ENCODE results near the gene XPO6. TPM values are rescaled to one million over a fixed set of nuclear protein-coding genes. Genes with fewer than 3 reads are reported as not detected.
A peak's percentile ranks its signal among the peaks of the same experiment; 100 is the strongest.

XPO6 gene
- total RNA-seq, 1 donor from 2014 or later: 236 TPM

- DNase-seq: no peak
- H3K27ac Mint-ChIP-seq: peak overlapping the region; percentile 56
- peaks cover 81% of the 10 kb centered on the region for H3K36me3 Mint-ChIP-seq (ENCODE audit: low read depth)
- H3K4me1 Mint-ChIP-seq: peaks cover 83% of the 10 kb centered on the region
- no peak for ATAC-seq (ENCODE audit: low read depth)
- H3K27me3 Mint-ChIP-seq: no peaks in the 10 kb centered on the region
- TF ChIP-seq, protein P1, sequence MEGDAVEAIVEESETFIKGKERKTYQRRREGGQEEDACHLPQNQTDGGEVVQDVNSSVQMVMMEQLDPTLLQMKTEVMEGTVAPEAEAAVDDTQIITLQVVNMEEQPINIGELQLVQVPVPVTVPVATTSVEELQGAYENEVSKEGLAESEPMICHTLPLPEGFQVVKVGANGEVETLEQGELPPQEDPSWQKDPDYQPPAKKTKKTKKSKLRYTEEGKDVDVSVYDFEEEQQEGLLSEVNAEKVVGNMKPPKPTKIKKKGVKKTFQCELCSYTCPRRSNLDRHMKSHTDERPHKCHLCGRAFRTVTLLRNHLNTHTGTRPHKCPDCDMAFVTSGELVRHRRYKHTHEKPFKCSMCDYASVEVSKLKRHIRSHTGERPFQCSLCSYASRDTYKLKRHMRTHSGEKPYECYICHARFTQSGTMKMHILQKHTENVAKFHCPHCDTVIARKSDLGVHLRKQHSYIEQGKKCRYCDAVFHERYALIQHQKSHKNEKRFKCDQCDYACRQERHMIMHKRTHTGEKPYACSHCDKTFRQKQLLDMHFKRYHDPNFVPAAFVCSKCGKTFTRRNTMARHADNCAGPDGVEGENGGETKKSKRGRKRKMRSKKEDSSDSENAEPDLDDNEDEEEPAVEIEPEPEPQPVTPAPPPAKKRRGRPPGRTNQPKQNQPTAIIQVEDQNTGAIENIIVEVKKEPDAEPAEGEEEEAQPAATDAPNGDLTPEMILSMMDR (IDR thresholded peaks at IDR 0.05): no peak
- H3K9me3 Mint-ChIP-seq: no peaks in the 10 kb centered on the region
- H3K4me3 Mint-ChIP-seq: no peak overlapping the region
- POLR2A ChIA-PET: interaction anchor here (0.7 to 1.5 kb wide), 3 partner anchors 26 to 811 kb away, joined by 3 to 5 read pairs (median 3); no protein-coding TSS in a partner anchor
- intact Hi-C loops (cut with micrococcal nuclease): no loop called here
- CTCF ChIA-PET: no interaction called here
Observed at GRCh38 chr16:28162326-28162877, 49.4 kb downstream of the XPO6 start.

GRCh38 chr16:28161626-28162025 lies 50.1 kb downstream of the XPO6 start:
- H3K4me1 Mint-ChIP-seq: peaks cover 81% of the 10 kb centered on the region
- DNase-seq (no peak), ATAC-seq (ENCODE audit: low read depth) (no peak)
- no peak overlapping the region for H3K4me3 Mint-ChIP-seq
- H3K36me3 Mint-ChIP-seq (ENCODE audit: low read depth): peaks cover 78% of the 10 kb centered on the region
- ChIA-PET POLR2A (interaction anchor here (0.7 to 1.5 kb wide), 3 partner anchors 27 to 811 kb away, joined by 3 to 5 read pairs (median 3); no protein-coding TSS in a partner anchor), CTCF (no interaction called here)
- H3K27me3 Mint-ChIP-seq: no peaks in the 10 kb centered on the region
- H3K27ac Mint-ChIP-seq: peak overlapping the region; percentile 56
- intact Hi-C loops (cut with micrococcal nuclease): no loop called here
- TF ChIP-seq, protein P1 (IDR thresholded peaks at IDR 0.05): no peak
- no peaks in the 10 kb centered on the region for H3K9me3 Mint-ChIP-seq

- TF ChIP-seq, protein P1 (IDR thresholded peaks at IDR 0.05): no peak
Observed at GRCh38 chr16:28158136-28158535, 53.6 kb downstream of the XPO6 start.

GRCh38 chr16:28156056-28156680 lies 55.6 kb downstream of the XPO6 start:
- intact Hi-C loops (cut with micrococcal nuclease): no loop called here
- H3K36me3 Mint-ChIP-seq (ENCODE audit: low read depth): peaks cover 74% of the 10 kb centered on the region
- no peak overlapping the region for H3K4me3 Mint-ChIP-seq
- TF ChIP-seq, protein P1 (IDR thresholded peaks at IDR 0.05): no peak
- peaks cover 40% of the 10 kb centered on the region for H3K4me1 Mint-ChIP-seq
- ATAC-seq (ENCODE audit: low read depth) (no peak), DNase-seq (no peak)
- ChIA-PET POLR2A (interaction anchor here (0.6 kb wide), 1 partner anchor 60 kb away, joined by 6 read pairs; no protein-coding TSS in a partner anchor), CTCF (no interaction called here)
- H3K9me3 Mint-ChIP-seq: no peaks in the 10 kb centered on the region
- no peak overlapping the region for H3K27ac Mint-ChIP-seq
- no peaks in the 10 kb centered on the region for H3K27me3 Mint-ChIP-seq

More at GRCh38 chr16:28158136-28158535, 53.6 kb downstream of the XPO6 start:
- Mint-ChIP-seq H3K27me3 (no peaks in the 10 kb centered on the region), H3K36me3 (ENCODE audit: low read depth) (peaks cover 74% of the 10 kb centered on the region), H3K4me3 (no peak overlapping the region), H3K27ac (peak overlapping the region; percentile 6), H3K4me1 (peaks cover 54% of the 10 kb centered on the region), H3K9me3 (no peaks in the 10 kb centered on the region)
- DNase-seq: no peak
- intact Hi-C loops (cut with micrococcal nuclease): no loop called here
- ATAC-seq (ENCODE audit: low read depth): no peak
- POLR2A ChIA-PET: no interaction called here
- CTCF ChIA-PET: no interaction called here

DNA sequence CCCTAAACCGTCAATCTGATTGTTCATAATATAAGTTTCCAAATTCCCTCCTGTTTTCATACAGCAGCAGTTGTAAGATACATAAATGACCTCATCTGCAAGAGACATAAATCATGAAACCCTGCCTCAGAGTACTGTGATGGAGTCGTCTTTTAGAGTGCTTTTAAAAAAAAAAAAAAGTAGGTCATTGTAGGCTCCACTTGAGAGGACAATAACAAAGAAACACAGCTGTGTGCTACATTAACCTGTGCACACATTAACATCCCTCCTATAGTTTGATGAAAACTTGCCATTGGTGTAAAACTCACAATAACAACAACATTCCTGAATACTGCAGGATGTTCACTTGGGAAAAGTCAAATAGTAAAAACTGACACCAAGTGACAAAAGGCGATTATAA lies 56.5 kb downstream of the XPO6 start:
- no peak overlapping the region for H3K4me3 Mint-ChIP-seq

More for the DNA sequence above, 56.5 kb downstream of the XPO6 start:
- ChIA-PET CTCF (no interaction called here), POLR2A (interaction anchor here (0.6 kb wide), 1 partner anchor 59 kb away, joined by 6 read pairs; no protein-coding TSS in a partner anchor)
- no peaks in the 10 kb centered on the region for H3K27me3 Mint-ChIP-seq
- TF ChIP-seq, protein P1 (IDR thresholded peaks at IDR 0.05): no peak
- H3K4me1 Mint-ChIP-seq: peaks cover 40% of the 10 kb centered on the region
- H3K27ac Mint-ChIP-seq: no peak overlapping the region
- peaks cover 77% of the 10 kb centered on the region for H3K36me3 Mint-ChIP-seq (ENCODE audit: low read depth)
- ATAC-seq (ENCODE audit: low read depth) (no peak), DNase-seq (no peak)
- H3K9me3 Mint-ChIP-seq: no peaks in the 10 kb centered on the region
- intact Hi-C loops (cut with micrococcal nuclease): no loop called here

Measured in activated B cell treated with CpG ODN at 0.5 μM for 24 hours (primary cell).